Measurements from ENCODE around the gene HHIPL2.

The HHIPL2 gene

GRCh38 chr1:222540598-222540995, 7.3 kb downstream of the HHIPL2 start:
- no peaks in the 10 kb centered on the region for H3K79me2 ChIP-seq (ENCODE audit: insufficient read depth, low read length)
- H3K9me2 ChIP-seq (replicated peaks; ENCODE audit: low read depth, low read length) = no peaks in the 10 kb centered on the region
- H3F3A ChIP-seq (ENCODE audit: low read depth) = no peaks in the 10 kb centered on the region
- no peaks in the 10 kb centered on the region for H3K4me1 ChIP-seq (ENCODE audit: insufficient read depth, low read length, poor library complexity, severe bottlenecking)
- TF ChIP-seq EZH2phosphoT487 (IDR thresholded peaks at IDR 0.05; ENCODE audit: borderline replicate concordance) = no peak
- TF ChIP-seq CTCF (conservative IDR thresholded peaks at IDR 0.05; ENCODE audit: low read length) = no peak
- H3K27me3 ChIP-seq (ENCODE audit: insufficient read depth, low read length, poor library complexity, severe bottlenecking) = no peaks in the 10 kb centered on the region
- H3K36me3 ChIP-seq (ENCODE audit: insufficient read depth, low read length) = no peaks in the 10 kb centered on the region
- H3K9ac ChIP-seq (ENCODE audit: low read depth, low read length, poor library complexity, severe bottlenecking) = no peak overlapping the region
- H3K9me3 ChIP-seq (ENCODE audit: insufficient read depth, low read depth, low read length) = no peaks in the 10 kb centered on the region
- H3K4me3 ChIP-seq (ENCODE audit: low read length, poor library complexity, severe bottlenecking) = no peak overlapping the region
- H2AFZ ChIP-seq (ENCODE audit: low read length) = no peak overlapping the region
- H3K4me2 ChIP-seq (ENCODE audit: low read depth, low read length, poor library complexity, severe bottlenecking) = no peak overlapping the region
- no peaks in the 10 kb centered on the region for H4K20me1 ChIP-seq (ENCODE audit: insufficient read depth, low read length, poor library complexity, severe bottlenecking)

- H2AFZ ChIP-seq (ENCODE audit: low read length) = no peak overlapping the region
- no peaks in the 10 kb centered on the region for H3K9me2 ChIP-seq (replicated peaks; ENCODE audit: low read depth, low read length)
Measured at GRCh38 chr1:222539951-222540597, 7.8 kb downstream of the HHIPL2 start.

GRCh38 chr1:222535455-222535854, 12.4 kb downstream of the HHIPL2 start:
- no peaks in the 10 kb centered on the region for H4K20me1 ChIP-seq (ENCODE audit: insufficient read depth, low read length, poor library complexity, severe bottlenecking)
- no peaks in the 10 kb centered on the region for H3K4me1 ChIP-seq (ENCODE audit: insufficient read depth, low read length, poor library complexity, severe bottlenecking)
- no peak overlapping the region for H3K4me3 ChIP-seq (ENCODE audit: low read length, poor library complexity, severe bottlenecking)
- H3F3A ChIP-seq (ENCODE audit: low read depth) = no peaks in the 10 kb centered on the region
- TF ChIP-seq EZH2phosphoT487 (IDR thresholded peaks at IDR 0.05; ENCODE audit: borderline replicate concordance) (no peak), CTCF (conservative IDR thresholded peaks at IDR 0.05; ENCODE audit: low read length) (no peak)
- H2AFZ ChIP-seq (ENCODE audit: low read length) = no peak overlapping the region
- H3K4me2 ChIP-seq (ENCODE audit: low read depth, low read length, poor library complexity, severe bottlenecking) = no peak overlapping the region
- H3K9me2 ChIP-seq (replicated peaks; ENCODE audit: low read depth, low read length) = no peaks in the 10 kb centered on the region
- no peaks in the 10 kb centered on the region for H3K9me3 ChIP-seq (ENCODE audit: insufficient read depth, low read depth, low read length)
- H3K9ac ChIP-seq (ENCODE audit: low read depth, low read length, poor library complexity, severe bottlenecking) = no peak overlapping the region
- H3K36me3 ChIP-seq (ENCODE audit: insufficient read depth, low read length) = no peaks in the 10 kb centered on the region
- H3K27me3 ChIP-seq (ENCODE audit: insufficient read depth, low read length, poor library complexity, severe bottlenecking) = no peaks in the 10 kb centered on the region
- no peaks in the 10 kb centered on the region for H3K79me2 ChIP-seq (ENCODE audit: insufficient read depth, low read length)

More at GRCh38 chr1:222539951-222540597, 7.8 kb downstream of the HHIPL2 start:
- H3F3A ChIP-seq (ENCODE audit: low read depth) = no peaks in the 10 kb centered on the region
- no peaks in the 10 kb centered on the region for H3K4me1 ChIP-seq (ENCODE audit: insufficient read depth, low read length, poor library complexity, severe bottlenecking)
- no peak for TF ChIP-seq EZH2phosphoT487 (IDR thresholded peaks at IDR 0.05; ENCODE audit: borderline replicate concordance)
- TF ChIP-seq CTCF (conservative IDR thresholded peaks at IDR 0.05; ENCODE audit: low read length) = no peak
- no peak overlapping the region for H3K4me2 ChIP-seq (ENCODE audit: low read depth, low read length, poor library complexity, severe bottlenecking)
- H4K20me1 ChIP-seq (ENCODE audit: insufficient read depth, low read length, poor library complexity, severe bottlenecking) = no peaks in the 10 kb centered on the region
- H3K9ac ChIP-seq (ENCODE audit: low read depth, low read length, poor library complexity, severe bottlenecking) = no peak overlapping the region
- H3K36me3 ChIP-seq (ENCODE audit: insufficient read depth, low read length) = no peaks in the 10 kb centered on the region
- H3K9me3 ChIP-seq (ENCODE audit: insufficient read depth, low read depth, low read length) = no peaks in the 10 kb centered on the region
- no peak overlapping the region for H3K4me3 ChIP-seq (ENCODE audit: low read length, poor library complexity, severe bottlenecking)
- H3K79me2 ChIP-seq (ENCODE audit: insufficient read depth, low read length) = no peaks in the 10 kb centered on the region
- no peaks in the 10 kb centered on the region for H3K27me3 ChIP-seq (ENCODE audit: insufficient read depth, low read length, poor library complexity, severe bottlenecking)

Measured in Loucy (cell line).